ENCODE results near the gene SPATA3.

The SPATA3 gene

DNA sequence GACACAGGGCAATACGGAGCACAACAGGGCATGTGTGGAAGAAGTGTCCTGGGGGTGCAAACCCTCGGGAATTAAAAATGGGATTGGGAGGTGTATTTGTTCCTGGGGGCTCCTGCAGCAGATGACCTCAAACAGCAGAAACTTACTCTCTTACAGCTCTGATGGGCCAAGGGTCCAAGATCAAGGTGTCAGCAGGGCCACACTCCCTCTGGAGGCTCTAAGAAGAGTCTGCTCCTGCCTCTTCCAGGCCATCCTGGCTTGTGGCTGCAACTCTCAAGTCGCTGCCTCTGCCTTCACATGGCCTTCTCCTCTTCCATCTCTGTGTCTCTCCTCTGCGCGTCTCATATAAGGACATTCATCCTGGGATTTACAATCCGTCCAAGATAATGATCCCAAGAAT, 12.4 kb upstream of the SPATA3 start:
- no peak for TF ChIP-seq NFIC (IDR thresholded peaks at IDR 0.05)
- TF ChIP-seq TCF12 (IDR thresholded peaks at IDR 0.05; ENCODE audit: low read depth): no peak
- TF ChIP-seq FOXM1 (IDR thresholded peaks at IDR 0.05; ENCODE audit: borderline replicate concordance, low read depth): no peak

DNA sequence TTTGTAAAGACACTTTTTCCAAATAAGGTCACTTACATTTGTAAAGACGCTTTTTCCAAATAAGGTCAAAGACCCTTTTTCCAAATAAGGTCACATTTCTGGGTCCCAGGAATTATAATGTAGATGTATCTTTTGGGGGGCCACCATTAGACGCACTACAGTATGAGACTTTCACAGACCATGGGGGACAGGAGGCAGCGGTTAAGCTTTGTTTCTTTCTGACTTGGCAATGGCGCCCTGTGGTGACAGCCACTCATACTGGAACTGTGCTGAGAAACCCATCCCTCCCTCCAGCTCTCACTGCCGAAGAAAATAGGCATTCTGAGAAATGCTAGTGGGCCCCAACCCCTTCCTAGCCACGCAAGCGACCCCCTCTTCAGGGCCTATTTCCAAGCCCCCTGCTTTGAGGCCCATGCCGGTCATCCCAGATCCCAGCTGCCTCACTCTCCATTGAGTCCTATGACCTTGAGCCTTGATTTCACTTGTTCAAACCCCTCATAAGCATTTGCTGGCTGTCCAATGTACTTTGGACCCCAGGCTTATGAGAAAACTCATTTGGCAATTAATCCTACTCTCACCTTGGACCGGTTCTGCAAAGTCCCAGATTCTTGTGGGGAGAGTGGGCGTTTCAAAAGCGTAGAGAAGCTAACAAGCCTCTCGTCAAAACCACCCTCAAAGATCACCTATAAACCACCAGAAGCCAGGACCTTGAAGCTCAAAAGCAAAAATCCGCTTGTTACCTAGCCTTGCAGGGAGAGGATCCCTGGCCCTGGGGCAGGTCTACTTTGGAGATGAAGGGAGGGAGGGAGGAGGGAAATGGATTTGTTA, 11.3 kb upstream of the SPATA3 start:
- TF ChIP-seq, protein P1, sequence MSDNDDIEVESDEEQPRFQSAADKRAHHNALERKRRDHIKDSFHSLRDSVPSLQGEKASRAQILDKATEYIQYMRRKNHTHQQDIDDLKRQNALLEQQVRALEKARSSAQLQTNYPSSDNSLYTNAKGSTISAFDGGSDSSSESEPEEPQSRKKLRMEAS (IDR thresholded peaks at IDR 0.05): no peak

DNA sequence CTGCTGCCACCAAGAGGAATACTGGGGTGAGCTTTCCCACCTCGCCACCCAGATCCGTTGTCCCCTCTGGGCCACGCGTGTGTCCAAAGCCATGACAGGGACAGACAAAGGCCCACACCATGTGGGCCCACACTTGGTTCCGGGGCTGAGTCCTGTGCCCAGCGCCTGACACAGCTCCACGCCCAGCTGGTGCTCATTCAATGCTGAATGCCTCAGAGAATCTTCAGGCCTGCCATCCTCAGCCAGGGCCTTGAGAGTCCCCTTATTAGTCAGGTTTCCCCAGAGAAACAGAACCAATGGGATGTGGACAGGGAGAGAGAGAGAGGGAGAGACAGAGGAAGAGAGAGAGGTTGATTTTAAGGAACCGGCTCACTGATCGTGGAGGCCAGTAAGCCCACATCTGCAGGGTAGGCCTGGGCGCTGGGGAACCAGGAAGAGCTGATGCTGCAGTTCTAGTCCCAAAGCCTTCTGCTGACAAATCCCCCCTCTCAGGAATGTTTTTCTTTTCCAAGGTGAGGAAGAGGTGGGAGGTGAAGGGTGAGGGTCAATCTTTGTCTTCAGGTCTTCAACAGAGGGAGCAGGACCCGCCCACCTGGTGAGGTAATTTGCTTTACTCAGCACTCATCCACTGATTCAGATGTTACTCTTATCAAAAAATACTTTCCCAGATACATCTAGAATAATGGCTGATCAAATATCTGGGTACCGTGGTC, 10.2 kb upstream of the SPATA3 start:
- no peak for TF ChIP-seq CREB1 (IDR thresholded peaks at IDR 0.05; ENCODE audit: low read depth)
- no peak for TF ChIP-seq TEAD4 (IDR thresholded peaks at IDR 0.05)
- TF ChIP-seq EGR1 (IDR thresholded peaks at IDR 0.05): no peak
- TF ChIP-seq, protein P1 (IDR thresholded peaks at IDR 0.05): no peak
- no peak for TF ChIP-seq TAF1 (IDR thresholded peaks at IDR 0.05; ENCODE audit: low read depth)
- no peak for TF ChIP-seq EP300 (IDR thresholded peaks at IDR 0.05; ENCODE audit: borderline replicate concordance)
- TF ChIP-seq NFIC (IDR thresholded peaks at IDR 0.05): no peak
- TF ChIP-seq, protein P2, sequence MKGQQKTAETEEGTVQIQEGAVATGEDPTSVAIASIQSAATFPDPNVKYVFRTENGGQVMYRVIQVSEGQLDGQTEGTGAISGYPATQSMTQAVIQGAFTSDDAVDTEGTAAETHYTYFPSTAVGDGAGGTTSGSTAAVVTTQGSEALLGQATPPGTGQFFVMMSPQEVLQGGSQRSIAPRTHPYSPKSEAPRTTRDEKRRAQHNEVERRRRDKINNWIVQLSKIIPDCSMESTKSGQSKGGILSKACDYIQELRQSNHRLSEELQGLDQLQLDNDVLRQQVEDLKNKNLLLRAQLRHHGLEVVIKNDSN (IDR thresholded peaks at IDR 0.05): no peak

DNA sequence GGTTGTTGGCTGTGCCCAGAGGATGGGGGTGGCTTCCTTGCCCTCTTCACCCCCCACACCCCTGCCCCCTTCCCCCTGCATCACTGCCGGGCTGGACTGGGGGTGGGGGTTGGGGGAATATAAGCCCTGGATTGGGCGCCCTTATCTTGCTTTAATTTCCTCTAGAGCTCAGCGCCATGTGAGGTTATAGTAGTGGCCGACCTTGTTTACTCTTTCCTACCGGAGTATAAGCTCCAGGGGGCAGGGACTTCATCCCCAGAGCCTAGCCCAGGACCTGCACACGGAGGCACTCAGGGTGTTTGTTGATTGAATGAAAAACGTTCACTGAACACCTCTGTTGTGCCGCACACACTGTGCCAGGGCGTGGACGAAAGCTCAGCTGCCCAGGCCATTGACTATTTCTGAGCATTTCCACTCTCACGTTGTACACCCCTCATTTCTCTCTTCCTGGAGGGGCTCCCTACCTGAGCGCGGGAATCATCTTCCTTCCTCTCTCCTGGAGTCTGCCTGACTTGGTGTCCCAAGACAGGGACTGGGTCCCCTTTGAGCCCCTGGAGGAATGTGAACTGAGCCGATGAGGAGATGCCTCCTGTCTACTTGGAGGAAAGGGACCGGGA, 9.3 kb upstream of the SPATA3 start:
- TF ChIP-seq YY1 (IDR thresholded peaks at IDR 0.05; ENCODE audit: low read depth) (no peak), CEBPB (IDR thresholded peaks at IDR 0.05) (no peak), CREB1 (IDR thresholded peaks at IDR 0.05; ENCODE audit: low read depth) (no peak), ZBTB7A (IDR thresholded peaks at IDR 0.05; ENCODE audit: low read depth) (no peak), RAD21 (IDR thresholded peaks at IDR 0.05; ENCODE audit: low read depth) (no peak), TAF1 (IDR thresholded peaks at IDR 0.05; ENCODE audit: low read depth) (no peak), NFIC (IDR thresholded peaks at IDR 0.05) (no peak), EGR1 (IDR thresholded peaks at IDR 0.05) (no peak)
- TF ChIP-seq, protein P2 (IDR thresholded peaks at IDR 0.05): no peak

DNA sequence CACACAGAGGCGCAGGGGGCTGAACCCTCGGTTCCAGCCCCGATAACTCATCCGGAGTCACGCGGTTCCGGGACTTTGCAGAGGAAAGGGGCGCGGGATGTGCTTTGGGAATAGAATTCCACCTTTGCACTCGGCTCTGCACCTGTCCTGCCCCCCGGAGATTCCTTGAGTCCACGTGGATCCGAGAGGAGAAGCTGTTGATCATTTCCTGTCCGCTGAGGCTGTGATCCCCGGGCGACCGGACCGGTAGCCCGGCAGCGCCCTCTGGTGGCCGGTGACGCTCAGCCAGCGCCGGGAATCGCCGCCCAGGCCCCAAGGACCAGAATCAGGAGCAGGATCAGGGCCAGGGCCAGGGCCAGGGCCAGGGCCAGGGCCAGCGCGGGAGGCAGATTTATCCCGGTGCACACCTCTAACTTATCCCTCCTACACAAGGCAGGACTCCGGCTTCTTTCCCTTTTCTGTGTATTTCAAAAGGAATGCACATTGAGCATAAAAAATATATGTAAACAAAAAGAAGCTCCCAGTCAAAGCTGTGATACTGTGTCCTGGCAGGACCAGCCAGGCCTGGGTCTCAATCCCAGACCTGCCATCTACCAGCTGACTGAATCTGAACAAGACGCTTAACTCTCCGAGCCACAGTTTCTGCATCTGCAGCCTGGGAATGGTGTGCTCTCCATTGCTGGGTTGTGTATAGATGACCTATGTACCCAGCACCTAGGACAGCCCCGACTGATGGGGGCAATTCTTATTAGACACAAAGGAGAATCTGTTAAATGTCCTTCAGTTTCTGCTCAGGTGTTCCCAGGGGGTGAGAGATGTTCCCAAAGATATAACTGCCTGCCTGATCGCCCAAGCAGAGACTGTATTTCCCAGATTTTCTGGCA, 8.5 kb upstream of the SPATA3 start:
- TF ChIP-seq RAD21 (IDR thresholded peaks at IDR 0.05; ENCODE audit: low read depth) (peak; percentile 91), TEAD4 (IDR thresholded peaks at IDR 0.05) (no peak), FOXM1 (IDR thresholded peaks at IDR 0.05; ENCODE audit: borderline replicate concordance, low read depth) (no peak), EP300 (IDR thresholded peaks at IDR 0.05; ENCODE audit: borderline replicate concordance) (no peak), NFIC (IDR thresholded peaks at IDR 0.05) (no peak), YY1 (IDR thresholded peaks at IDR 0.05; ENCODE audit: low read depth) (0 out of 2 replicates have a peak, but pooled peaks have one; percentile 40)
- TF ChIP-seq, protein P1 (IDR thresholded peaks at IDR 0.05): peak; percentile 79

DNA sequence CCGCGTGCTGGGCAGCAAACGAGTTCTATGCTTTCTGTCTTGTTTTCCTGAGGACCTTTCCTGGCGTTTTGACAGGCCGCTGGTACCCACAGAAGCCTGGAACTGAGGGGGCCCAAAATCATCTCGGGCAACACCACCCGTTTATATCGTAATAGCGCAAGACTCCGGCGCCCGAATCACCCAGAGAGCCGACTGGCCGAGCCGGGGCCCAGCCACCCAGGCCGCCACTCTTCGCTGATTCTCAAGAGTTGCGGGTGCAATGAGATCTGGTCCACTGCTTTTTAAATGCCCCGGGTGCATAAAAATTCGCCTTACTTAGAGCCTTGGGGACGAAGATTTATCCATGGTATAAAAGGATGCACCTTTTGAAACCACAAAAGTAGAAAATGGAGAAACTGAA, 6.2 kb upstream of the SPATA3 start:
- TF ChIP-seq EP300 (IDR thresholded peaks at IDR 0.05; ENCODE audit: borderline replicate concordance) (no peak), CREB1 (IDR thresholded peaks at IDR 0.05; ENCODE audit: low read depth) (no peak), TEAD4 (IDR thresholded peaks at IDR 0.05) (no peak), NFIC (IDR thresholded peaks at IDR 0.05) (no peak), YY1 (IDR thresholded peaks at IDR 0.05; ENCODE audit: low read depth) (no peak), ZBTB7A (IDR thresholded peaks at IDR 0.05; ENCODE audit: low read depth) (no peak), CEBPB (IDR thresholded peaks at IDR 0.05) (no peak), RAD21 (IDR thresholded peaks at IDR 0.05; ENCODE audit: low read depth) (no peak), FOXM1 (IDR thresholded peaks at IDR 0.05; ENCODE audit: borderline replicate concordance, low read depth) (no peak), TAF1 (IDR thresholded peaks at IDR 0.05; ENCODE audit: low read depth) (no peak), EGR1 (IDR thresholded peaks at IDR 0.05) (no peak), TCF12 (IDR thresholded peaks at IDR 0.05; ENCODE audit: low read depth) (no peak)
- TF ChIP-seq, protein P3, sequence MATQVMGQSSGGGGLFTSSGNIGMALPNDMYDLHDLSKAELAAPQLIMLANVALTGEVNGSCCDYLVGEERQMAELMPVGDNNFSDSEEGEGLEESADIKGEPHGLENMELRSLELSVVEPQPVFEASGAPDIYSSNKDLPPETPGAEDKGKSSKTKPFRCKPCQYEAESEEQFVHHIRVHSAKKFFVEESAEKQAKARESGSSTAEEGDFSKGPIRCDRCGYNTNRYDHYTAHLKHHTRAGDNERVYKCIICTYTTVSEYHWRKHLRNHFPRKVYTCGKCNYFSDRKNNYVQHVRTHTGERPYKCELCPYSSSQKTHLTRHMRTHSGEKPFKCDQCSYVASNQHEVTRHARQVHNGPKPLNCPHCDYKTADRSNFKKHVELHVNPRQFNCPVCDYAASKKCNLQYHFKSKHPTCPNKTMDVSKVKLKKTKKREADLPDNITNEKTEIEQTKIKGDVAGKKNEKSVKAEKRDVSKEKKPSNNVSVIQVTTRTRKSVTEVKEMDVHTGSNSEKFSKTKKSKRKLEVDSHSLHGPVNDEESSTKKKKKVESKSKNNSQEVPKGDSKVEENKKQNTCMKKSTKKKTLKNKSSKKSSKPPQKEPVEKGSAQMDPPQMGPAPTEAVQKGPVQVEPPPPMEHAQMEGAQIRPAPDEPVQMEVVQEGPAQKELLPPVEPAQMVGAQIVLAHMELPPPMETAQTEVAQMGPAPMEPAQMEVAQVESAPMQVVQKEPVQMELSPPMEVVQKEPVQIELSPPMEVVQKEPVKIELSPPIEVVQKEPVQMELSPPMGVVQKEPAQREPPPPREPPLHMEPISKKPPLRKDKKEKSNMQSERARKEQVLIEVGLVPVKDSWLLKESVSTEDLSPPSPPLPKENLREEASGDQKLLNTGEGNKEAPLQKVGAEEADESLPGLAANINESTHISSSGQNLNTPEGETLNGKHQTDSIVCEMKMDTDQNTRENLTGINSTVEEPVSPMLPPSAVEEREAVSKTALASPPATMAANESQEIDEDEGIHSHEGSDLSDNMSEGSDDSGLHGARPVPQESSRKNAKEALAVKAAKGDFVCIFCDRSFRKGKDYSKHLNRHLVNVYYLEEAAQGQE (IDR thresholded peaks at IDR 0.05; ENCODE audit: low read depth): no peak
- TF ChIP-seq, protein P2 (IDR thresholded peaks at IDR 0.05): no peak
- TF ChIP-seq, protein P1 (IDR thresholded peaks at IDR 0.05): no peak
